Subcutaneous adipose tissue (tissue), 4 donors: ENCODE data around the gene TGFBR3. TPM values are rescaled to one million over a fixed set of nuclear protein-coding genes. Genes with fewer than 3 reads are reported as not detected.

Source experiments
- total RNA-seq, 4 donors: library from RNA; depleted of rRNA; stranded (reverse); fragments of >200 nt; gene quantifications; one replicate each; pipeline ENCODE4 v1.1.0, GENCODE V29; 2016
- TF ChIP-seq, protein P1 (sequence below): fragments of 450-650 bp; IDR thresholded peaks from one replicate; pipeline ENCODE4 v1.5.1; 2016; ENCODE audit warnings: low read depth, mild to moderate bottlenecking, control low read depth, antibody characterized with exemption, moderate library complexity

Gene TGFBR3
- total RNA-seq, 4 donors from 2014 or later: 206 to 374 (median 284) TPM

DNA sequence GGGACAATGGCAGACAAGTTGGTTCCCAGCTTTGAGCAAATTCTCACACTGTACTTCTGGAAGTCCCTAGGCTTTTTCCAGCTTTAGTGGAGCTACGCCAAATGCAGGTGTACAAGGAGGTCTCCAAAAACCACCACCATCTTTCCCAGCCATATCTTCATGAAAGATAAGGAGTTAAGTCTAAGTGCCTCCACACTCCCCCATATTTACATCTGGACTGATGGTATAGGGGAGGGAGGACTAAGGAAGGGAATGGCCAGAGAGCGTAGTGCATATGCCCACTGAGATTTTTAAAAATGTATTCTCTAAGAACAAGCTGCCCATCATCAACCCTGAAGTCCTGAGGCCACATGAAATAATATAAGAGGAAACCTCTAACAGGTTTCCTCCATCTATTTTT lies 161.3 kb downstream of the TGFBR3 start:
- TF ChIP-seq, protein P1, sequence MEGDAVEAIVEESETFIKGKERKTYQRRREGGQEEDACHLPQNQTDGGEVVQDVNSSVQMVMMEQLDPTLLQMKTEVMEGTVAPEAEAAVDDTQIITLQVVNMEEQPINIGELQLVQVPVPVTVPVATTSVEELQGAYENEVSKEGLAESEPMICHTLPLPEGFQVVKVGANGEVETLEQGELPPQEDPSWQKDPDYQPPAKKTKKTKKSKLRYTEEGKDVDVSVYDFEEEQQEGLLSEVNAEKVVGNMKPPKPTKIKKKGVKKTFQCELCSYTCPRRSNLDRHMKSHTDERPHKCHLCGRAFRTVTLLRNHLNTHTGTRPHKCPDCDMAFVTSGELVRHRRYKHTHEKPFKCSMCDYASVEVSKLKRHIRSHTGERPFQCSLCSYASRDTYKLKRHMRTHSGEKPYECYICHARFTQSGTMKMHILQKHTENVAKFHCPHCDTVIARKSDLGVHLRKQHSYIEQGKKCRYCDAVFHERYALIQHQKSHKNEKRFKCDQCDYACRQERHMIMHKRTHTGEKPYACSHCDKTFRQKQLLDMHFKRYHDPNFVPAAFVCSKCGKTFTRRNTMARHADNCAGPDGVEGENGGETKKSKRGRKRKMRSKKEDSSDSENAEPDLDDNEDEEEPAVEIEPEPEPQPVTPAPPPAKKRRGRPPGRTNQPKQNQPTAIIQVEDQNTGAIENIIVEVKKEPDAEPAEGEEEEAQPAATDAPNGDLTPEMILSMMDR: no peak

DNA sequence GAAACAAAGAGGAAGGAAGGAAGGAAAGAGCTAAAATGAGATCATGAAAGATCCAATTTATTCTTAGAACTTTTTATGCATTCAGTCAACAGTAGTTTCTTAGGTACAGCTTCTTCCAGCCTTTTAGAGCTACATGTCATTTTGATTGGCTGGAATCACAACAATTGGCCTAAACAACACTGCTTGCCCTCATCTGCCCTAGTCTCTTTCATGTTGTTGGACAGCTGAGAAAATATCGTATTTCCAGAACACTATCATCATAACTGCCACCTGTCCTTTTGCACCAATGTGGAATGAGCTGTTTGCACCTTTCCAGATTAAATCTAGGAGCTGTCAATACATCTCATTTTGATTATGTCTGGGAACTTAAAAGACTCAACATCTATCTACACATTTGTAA lies 161.7 kb downstream of the TGFBR3 start:
- TF ChIP-seq, protein P1: no peak

DNA sequence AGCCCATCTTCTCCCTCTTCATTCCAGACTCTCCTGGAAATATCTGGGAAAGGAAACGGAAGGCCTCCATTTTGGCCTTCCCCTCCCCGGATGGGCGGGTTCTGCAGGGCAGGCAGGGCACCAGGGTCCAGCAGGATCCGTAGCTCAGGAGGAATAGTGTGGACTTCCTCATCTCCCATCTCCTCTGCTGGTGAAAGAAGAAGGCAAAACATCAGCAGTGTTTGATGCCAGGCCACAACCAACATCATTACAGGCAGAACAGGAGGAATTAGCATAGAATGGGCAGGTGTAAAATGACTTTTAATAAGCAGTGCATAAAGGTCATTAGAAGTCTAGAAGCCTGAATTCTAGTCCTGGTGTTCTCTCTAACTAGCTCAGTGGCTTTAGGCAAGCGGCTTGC lies 165.9 kb downstream of the TGFBR3 start:
- TF ChIP-seq, protein P1: no peak

DNA sequence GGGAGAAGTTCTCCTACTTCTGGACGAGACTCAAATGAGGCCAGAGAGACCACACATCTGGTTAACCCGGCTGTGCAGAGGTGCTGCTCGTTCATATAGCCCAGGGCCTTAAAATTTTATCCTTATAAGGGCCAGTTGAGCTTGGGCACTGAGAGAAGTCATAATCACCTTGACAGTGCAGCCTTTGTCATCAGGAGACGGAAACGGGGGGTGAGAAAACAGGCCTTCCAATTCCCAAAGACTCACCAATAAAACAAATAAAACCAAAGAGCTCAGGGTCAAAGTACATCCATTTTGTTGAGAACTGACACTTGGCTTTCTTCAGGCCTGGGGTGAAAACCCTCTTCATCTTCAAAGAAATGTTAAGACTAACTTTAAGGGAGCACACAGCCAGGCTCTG lies 167.1 kb downstream of the TGFBR3 start:
- TF ChIP-seq, protein P1: no peak

DNA sequence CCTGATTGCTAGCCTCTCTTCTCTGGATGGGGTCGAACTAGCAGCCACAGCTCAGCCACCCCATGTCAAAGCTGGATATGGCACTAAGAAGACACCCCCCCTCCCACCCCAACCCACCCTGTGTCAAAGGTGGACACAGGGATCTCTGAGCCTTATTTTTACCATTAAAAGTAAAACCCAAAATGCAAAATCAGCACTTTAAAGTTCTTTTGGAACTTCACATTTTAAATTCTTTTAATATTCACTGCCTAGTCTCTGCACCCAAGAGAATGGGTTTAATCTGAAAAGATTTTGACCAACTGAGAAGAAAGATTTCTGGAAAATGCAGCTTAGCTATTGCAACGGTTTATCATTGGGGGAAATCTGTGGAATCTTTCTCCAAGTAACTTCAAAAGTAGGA lies 167.6 kb downstream of the TGFBR3 start:
- TF ChIP-seq, protein P1: no peak

DNA sequence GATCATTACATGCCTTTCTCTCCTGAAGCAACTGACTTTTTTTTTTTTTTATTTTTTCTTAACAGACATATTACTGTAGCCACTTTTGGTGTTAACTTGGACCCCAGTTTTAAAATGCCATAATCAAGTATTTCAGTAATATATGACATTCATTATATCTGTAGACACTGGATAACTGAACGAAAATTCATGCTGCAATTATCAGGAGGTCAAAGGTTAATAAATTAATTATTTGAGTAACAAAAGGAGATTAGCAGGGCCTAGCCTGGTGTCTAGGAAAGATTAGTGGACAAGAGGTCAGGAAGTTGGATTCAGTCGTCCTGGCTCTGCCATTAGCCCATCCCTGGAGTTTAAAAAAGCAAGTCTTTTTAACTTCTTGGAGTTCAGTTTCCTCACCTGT lies 168.1 kb downstream of the TGFBR3 start:
- TF ChIP-seq, protein P1: no peak

DNA sequence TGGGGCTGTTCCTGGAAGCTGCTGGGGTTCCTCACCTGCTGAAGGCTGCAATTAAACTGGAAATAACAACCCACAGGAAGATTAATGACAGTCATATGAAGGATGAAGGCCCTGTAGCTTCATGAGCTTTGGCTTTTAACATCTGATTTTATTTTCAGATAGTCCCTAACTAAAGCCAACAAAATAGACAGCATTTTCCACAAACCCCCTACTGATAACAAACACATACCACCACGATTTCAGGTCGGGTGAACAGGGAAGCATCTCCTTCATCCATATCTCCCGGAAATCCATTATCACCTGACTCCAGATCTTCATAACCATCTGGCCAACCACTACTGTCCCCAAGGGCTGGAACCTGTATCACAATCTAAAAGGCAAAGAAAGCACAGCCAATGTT lies 169.6 kb downstream of the TGFBR3 start:
- TF ChIP-seq, protein P1: no peak
